ENCODE measurements around the gene SNAPC4. TPM values are rescaled to one million over a fixed set of nuclear protein-coding genes. Genes with fewer than 3 reads are reported as not detected.

The SNAPC4 gene
- polyA plus RNA-seq, 1 of the 3 experiments (the other 2 are of a cell fraction) = 9.2 TPM

GRCh38 chr9:136418182-136419091 lies 18.5 kb upstream of the SNAPC4 start (continued):
- TF ChIP-seq PBX3 (IDR thresholded peaks at IDR 0.05) (no peak), POLR2AphosphoS5 (IDR thresholded peaks at IDR 0.05; ENCODE audit: low read depth, low read length) (no peak), NFIC (IDR thresholded peaks at IDR 0.05; ENCODE audit: borderline replicate concordance) (no peak), EZH2phosphoT487 (IDR thresholded peaks at IDR 0.05; ENCODE audit: borderline replicate concordance, low read depth) (no peak), CHD2 (IDR thresholded peaks at IDR 0.05; ENCODE audit: low read length, partially characterized antibody) (no peak), EP300 (IDR thresholded peaks at IDR 0.05; ENCODE audit: borderline replicate concordance in 1 of 2, low read depth in 1 of 2, low read length in 1 of 2) (no peak), RFX5 (IDR thresholded peaks at IDR 0.05; ENCODE audit: low read length) (no peak), FOXJ3 (CRISPR knock-in tag; IDR thresholded peaks at IDR 0.05) (no peak), IRF3 (IDR thresholded peaks at IDR 0.05; ENCODE audit: low read depth, low read length) (no peak), ZBTB33 (IDR thresholded peaks at IDR 0.05; ENCODE audit: borderline replicate concordance, low read depth) (no peak), RCOR1 (IDR thresholded peaks at IDR 0.05; ENCODE audit: low read length) (no peak)

GRCh38 chr9:136416914-136417313 lies 16.9 kb upstream of the SNAPC4 start:
- peaks cover 47 to 75% of the 10 kb centered on the region in 2 experiments for H3K36me3 ChIP-seq (replicated peaks in 1 of 2; ENCODE audit: control insufficient read depth in 1 of 2, insufficient read depth in 2 of 2, low read length in 1 of 2)
- WGBS (ENCODE audit: low lambda C conversion rate) = 93% methylated on average over 17 of the region's 19 CpGs
- no peaks in the 10 kb centered on the region for H3F3A ChIP-seq (replicated peaks; ENCODE audit: insufficient read depth)
- peaks cover 0 to 3% of the 10 kb centered on the region in 2 experiments; a peak in 2 of 4 replicates for H3K4me1 ChIP-seq (ENCODE audit: control insufficient read depth in 1 of 2, insufficient read depth in 2 of 2, low read depth in 1 of 2, low read length in 1 of 2)
- H3K4me2 ChIP-seq = no peak overlapping the region
- POLR2A ChIA-PET = no interaction called here
- CTCF ChIA-PET = interaction anchor here (0.9 kb wide), 1 partner anchor 16 kb away, joined by 3 read pairs; the partner anchor contains the start of gene SNAPC4
- H2AFZ ChIP-seq (ENCODE audit: low read depth) = no peak overlapping the region
- H3K79me2 ChIP-seq (ENCODE audit: insufficient read depth) = peaks cover 33% of the 10 kb centered on the region
- no peak overlapping the region for H3K27ac ChIP-seq (ENCODE audit: low read depth in 2 of 2, low read length in 1 of 2)
- no peak for DNase-seq
- no peaks in the 10 kb centered on the region for H3K9me2 ChIP-seq
- H3K9ac ChIP-seq = no peak overlapping the region
- peaks cover 2% of the 10 kb centered on the region for H4K20me1 ChIP-seq (ENCODE audit: insufficient read depth)
- TF ChIP-seq GATA2 (CRISPR knock-in tag; IDR thresholded peaks at IDR 0.05) (no peak), TAF1 (IDR thresholded peaks at IDR 0.05; ENCODE audit: borderline replicate concordance, low read depth, low read length) (no peak), MEF2A (IDR thresholded peaks at IDR 0.05; ENCODE audit: borderline replicate concordance, low read depth) (no peak), JUND (IDR thresholded peaks at IDR 0.05) (no peak), NRF1 (IDR thresholded peaks at IDR 0.05; ENCODE audit: low read depth, low read length) (no peak), REST (IDR thresholded peaks at IDR 0.05; ENCODE audit: low read depth, low read length) (no peak), MXI1 (IDR thresholded peaks at IDR 0.05; ENCODE audit: low read depth, low read length) (no peak)
- no peaks in the 10 kb centered on the region for H3K9me3 ChIP-seq
- no peak overlapping the region for H3K4me3 ChIP-seq (ENCODE audit: low read depth in 2 of 2, low read length in 1 of 2)
- H3K27me3 ChIP-seq (ENCODE audit: insufficient read depth) = no peaks in the 10 kb centered on the region
